PC-3 (cell line): ENCODE measurements around the gene SLC39A11. TPM values are rescaled to one million over a fixed set of nuclear protein-coding genes. Genes with fewer than 3 reads are reported as not detected.

Experiments used
- ATAC-seq: fragments of 200-7000 bp; cut with Tn5 transposase; 2 replicates; pipeline ENCODE4 v1.9.1; 2020; ENCODE audit warnings: mild to moderate bottlenecking, moderate library complexity
- BruUV-seq: library from RNA; stranded (reverse); fragments of 400-500 nt; replicated peaks from 2 replicates; lab custom pipeline; 2021; lab: Mats Ljungman, UMichigan
- CTCF ChIA-PET: fragments of 300-600 bp; sonication (Branson Sonifier 250); formaldehyde crosslinking; loops from one replicate; lab custom pipeline; 2022; ENCODE audit warnings: antibody characterized with exemption; lab: Charles Lee
- POLR2A ChIA-PET: fragments of 300-600 bp; sonication (Branson Sonifier 250); formaldehyde crosslinking; loops from one replicate; lab custom pipeline; 2022; ENCODE audit warnings: antibody characterized with exemption; ENCODE audit not compliant: unreplicated experiment; lab: Charles Lee
- DNase-seq: peaks from one replicate; pipeline ENCODE4 v3.0.0-alpha.2; 2015
- H2AFZ ChIP-seq: fragments of 300-600 bp; sonication (generic); 2 replicates; pipeline ENCODE4 v1.6.0; 2016; ENCODE audit warnings: antibody characterized with exemption, low read length
- H3F3A ChIP-seq: fragments of 300-600 bp; sonication (generic); one replicate; pipeline ENCODE4 v1.6.0; 2017; ENCODE audit warnings: antibody characterized with exemption, low read length, control low read depth, mild to moderate bottlenecking; ENCODE audit not compliant: unreplicated experiment
- H3K27ac ChIP-seq: fragments of 300-600 bp; sonication (generic); 2 replicates; pipeline ENCODE4 v1.5.1; 2016; ENCODE audit warnings: mild to moderate bottlenecking, low read length
- H3K27me3 ChIP-seq: fragments of 300-600 bp; sonication (generic); 2 replicates; pipeline ENCODE4 v1.6.1; 2016; ENCODE audit warnings: low read length, mixed read lengths
- H3K36me3 ChIP-seq: fragments of 300-600 bp; sonication (generic); 2 replicates; pipeline ENCODE4 v1.6.1; 2016; ENCODE audit warnings: low read depth, mixed run types, low read length, mixed read lengths
- H3K4me1 ChIP-seq: fragments of 300-600 bp; sonication (generic); 2 replicates; pipeline ENCODE4 v1.5.1; 2016; ENCODE audit warnings: low read length; ENCODE audit not compliant: insufficient read depth
- H3K4me2 ChIP-seq: fragments of 300-600 bp; sonication (generic); 2 replicates; pipeline ENCODE4 v1.6.0; 2016; ENCODE audit warnings: low read length
- H3K4me3 ChIP-seq: fragments of 300-600 bp; sonication (generic); 2 replicates; pipeline ENCODE4 v1.5.1; 2016; ENCODE audit warnings: mild to moderate bottlenecking, low read length, mixed read lengths
- H3K79me2 ChIP-seq: fragments of 300-600 bp; sonication (generic); 2 replicates; pipeline ENCODE4 v1.6.1; 2017; ENCODE audit warnings: low read length, mixed read lengths
- H3K9ac ChIP-seq: fragments of 300-600 bp; sonication (generic); 2 replicates; pipeline ENCODE4 v1.6.0; 2016; ENCODE audit warnings: mild to moderate bottlenecking, low read length
- H3K9me2 ChIP-seq: fragments of 300-600 bp; sonication (generic); replicated peaks from 2 replicates; pipeline ENCODE4 v1.6.1; 2016; ENCODE audit warnings: mixed run types, low read length, mixed read lengths
- H3K9me3 ChIP-seq: fragments of 300-600 bp; sonication (generic); 2 replicates; pipeline ENCODE4 v1.6.1; 2016; ENCODE audit warnings: low read length, mixed read lengths
- H4K20me1 ChIP-seq: fragments of 300-600 bp; sonication (generic); 2 replicates; pipeline ENCODE4 v1.6.1; 2016; ENCODE audit warnings: low read length, mixed read lengths
- CTCF ChIP-seq: fragments of 300-600 bp; sonication (generic); conservative IDR thresholded peaks from 2 replicates; pipeline ENCODE4 v1.5.1; 2017; ENCODE audit warnings: antibody characterized with exemption, low read depth, mild to moderate bottlenecking, low read length
- EZH2 ChIP-seq: fragments of 300-600 bp; sonication (generic); IDR thresholded peaks from one replicate; pipeline ENCODE4 v1.6.1; 2017; ENCODE audit warnings: antibody characterized with exemption, mild to moderate bottlenecking, low read length; ENCODE audit not compliant: unreplicated experiment
- EZH2phosphoT487 ChIP-seq: fragments of 300-600 bp; sonication (generic); IDR thresholded peaks from 2 replicates; pipeline ENCODE4 v1.6.1; 2018; ENCODE audit warnings: mild to moderate bottlenecking, antibody characterized with exemption, low read length, borderline replicate concordance
- intact Hi-C: fragments of 100-400 bp; cut with micrococcal nuclease; formaldehyde crosslinking; loops from 2 replicates; pipeline ENCODE4 v1.9.0; 2023
- total RNA-seq: library from RNA; depleted of rRNA; stranded (reverse); fragments of >200 nt; gene quantifications from 2 replicates; pipeline ENCODE4 v1.2.3, GENCODE V29; 2014

The SLC39A11 gene
- total RNA-seq, 1 experiment from 2014 or later: 37.7 TPM

- H3F3A ChIP-seq: no peaks in the 10 kb centered on the region
- no peak overlapping the region for H3K9ac ChIP-seq
- no peak for TF ChIP-seq EZH2phosphoT487
- TF ChIP-seq EZH2: no peak
- no peak for TF ChIP-seq CTCF
- DNase-seq (no peak), ATAC-seq (0 out of 2 replicates have a peak, but pooled peaks have one; percentile 15)
- intact Hi-C loops: no loop called here
- BruUV-seq: no TSS peak
- no peak overlapping the region for H3K4me2 ChIP-seq
- H3K9me2 ChIP-seq: no peaks in the 10 kb centered on the region
- H3K9me3 ChIP-seq: no peaks in the 10 kb centered on the region
- CTCF ChIA-PET: interaction anchor here (0.6 kb wide), 1 partner anchor 446 kb away, joined by 3 read pairs; no protein-coding TSS in a partner anchor
- H3K79me2 ChIP-seq: no peaks in the 10 kb centered on the region
- no peaks in the 10 kb centered on the region for H3K36me3 ChIP-seq
- H3K27me3 ChIP-seq: no peaks in the 10 kb centered on the region
- no peak overlapping the region for H2AFZ ChIP-seq
- no peaks in the 10 kb centered on the region for H3K4me1 ChIP-seq
- H3K4me3 ChIP-seq: no peak overlapping the region
- no peaks in the 10 kb centered on the region for H4K20me1 ChIP-seq
- POLR2A ChIA-PET: no interaction called here
- H3K27ac ChIP-seq: no peak overlapping the region
Measured at GRCh38 chr17:72743037-72743467, 349.4 kb downstream of the SLC39A11 start.

- no peaks in the 10 kb centered on the region for H3K4me1 ChIP-seq
- H3K27ac ChIP-seq: no peak overlapping the region
- H3K27me3 ChIP-seq: no peaks in the 10 kb centered on the region
- H3F3A ChIP-seq: no peaks in the 10 kb centered on the region
- no peaks in the 10 kb centered on the region for H4K20me1 ChIP-seq
- ChIA-PET POLR2A (no interaction called here), CTCF (no interaction called here)
- no peaks in the 10 kb centered on the region for H3K9me3 ChIP-seq
- intact Hi-C loops: no loop called here
- H3K9ac ChIP-seq: no peak overlapping the region
- H3K4me3 ChIP-seq: no peak overlapping the region
- ATAC-seq (no peak), DNase-seq (no peak)
- TF ChIP-seq CTCF: no peak
- TF ChIP-seq EZH2: no peak
- no peak for TF ChIP-seq EZH2phosphoT487
- H3K36me3 ChIP-seq: no peaks in the 10 kb centered on the region
- H3K4me2 ChIP-seq: no peak overlapping the region
- H3K9me2 ChIP-seq: no peaks in the 10 kb centered on the region
- BruUV-seq: no TSS peak
- no peak overlapping the region for H2AFZ ChIP-seq
- no peaks in the 10 kb centered on the region for H3K79me2 ChIP-seq
Measured at GRCh38 chr17:72737151-72737690, 355.3 kb downstream of the SLC39A11 start.

GRCh38 chr17:72735592-72735991, 356.9 kb downstream of the SLC39A11 start:
- no peaks in the 10 kb centered on the region for H3K4me1 ChIP-seq
- no peak overlapping the region for H2AFZ ChIP-seq
- H3K9me2 ChIP-seq: no peaks in the 10 kb centered on the region
- no peaks in the 10 kb centered on the region for H3K27me3 ChIP-seq
- H3K9ac ChIP-seq: no peak overlapping the region
- ChIA-PET POLR2A (no interaction called here), CTCF (no interaction called here)
- no peaks in the 10 kb centered on the region for H3F3A ChIP-seq
- no peak overlapping the region for H3K4me3 ChIP-seq
- H3K79me2 ChIP-seq: no peaks in the 10 kb centered on the region
- H3K27ac ChIP-seq: no peak overlapping the region
- ATAC-seq (no peak), DNase-seq (no peak)
- H3K9me3 ChIP-seq: no peaks in the 10 kb centered on the region
- H3K36me3 ChIP-seq: no peaks in the 10 kb centered on the region
- TF ChIP-seq EZH2phosphoT487 (no peak), CTCF (no peak), EZH2 (no peak)
- intact Hi-C loops: no loop called here
- H4K20me1 ChIP-seq: no peaks in the 10 kb centered on the region
- BruUV-seq: no TSS peak
- H3K4me2 ChIP-seq: no peak overlapping the region
